ENCODE results near the gene HACD2.

The HACD2 gene

GRCh38 chr3:123442125-123442524 lies 142.7 kb downstream of the HACD2 start:
- DNase-seq, result no peak
